Nephron (organoid): ENCODE measurements around the gene E4F1.

ENCODE experiments used
- H3K27ac Mint-ChIP-seq, 3 experiments: 2 replicates each; pipeline ENCODE4 v1.8.0; 2020; ENCODE audit warnings: mixed read lengths in 3 of 3, mild to moderate bottlenecking in 2 of 3, moderate library complexity in 1 of 3
- H3K27me3 Mint-ChIP-seq: 2 replicates; pipeline ENCODE4 v1.8.0; 2021; ENCODE audit warnings: low read depth, mild to moderate bottlenecking, moderate library complexity, mixed read lengths
- H3K36me3 Mint-ChIP-seq: 2 replicates; pipeline ENCODE4 v1.8.0; 2020; ENCODE audit warnings: low read depth, mixed read lengths
- H3K4me1 Mint-ChIP-seq: 2 replicates; pipeline ENCODE4 v1.8.0; 2020; ENCODE audit warnings: mixed read lengths
- H3K4me3 Mint-ChIP-seq, 3 experiments: 2 replicates each; pipeline ENCODE4 v1.8.0; 2020; ENCODE audit warnings: mild to moderate bottlenecking in 3 of 3, mixed read lengths in 3 of 3, moderate library complexity in 2 of 3
- H3K9me3 Mint-ChIP-seq: 2 replicates; pipeline ENCODE4 v1.8.0; 2020; ENCODE audit warnings: mixed read lengths
- TF ChIP-seq, protein P1 (sequence below), 3 experiments: fragments of 200-600 bp; sonication (generic); IDR thresholded peaks; one replicate each; pipeline ENCODE4 v1.5.0; 2021; ENCODE audit warnings: antibody characterized with exemption in 3 of 3; ENCODE audit not compliant: unreplicated experiment in 3 of 3

Gene E4F1

DNA sequence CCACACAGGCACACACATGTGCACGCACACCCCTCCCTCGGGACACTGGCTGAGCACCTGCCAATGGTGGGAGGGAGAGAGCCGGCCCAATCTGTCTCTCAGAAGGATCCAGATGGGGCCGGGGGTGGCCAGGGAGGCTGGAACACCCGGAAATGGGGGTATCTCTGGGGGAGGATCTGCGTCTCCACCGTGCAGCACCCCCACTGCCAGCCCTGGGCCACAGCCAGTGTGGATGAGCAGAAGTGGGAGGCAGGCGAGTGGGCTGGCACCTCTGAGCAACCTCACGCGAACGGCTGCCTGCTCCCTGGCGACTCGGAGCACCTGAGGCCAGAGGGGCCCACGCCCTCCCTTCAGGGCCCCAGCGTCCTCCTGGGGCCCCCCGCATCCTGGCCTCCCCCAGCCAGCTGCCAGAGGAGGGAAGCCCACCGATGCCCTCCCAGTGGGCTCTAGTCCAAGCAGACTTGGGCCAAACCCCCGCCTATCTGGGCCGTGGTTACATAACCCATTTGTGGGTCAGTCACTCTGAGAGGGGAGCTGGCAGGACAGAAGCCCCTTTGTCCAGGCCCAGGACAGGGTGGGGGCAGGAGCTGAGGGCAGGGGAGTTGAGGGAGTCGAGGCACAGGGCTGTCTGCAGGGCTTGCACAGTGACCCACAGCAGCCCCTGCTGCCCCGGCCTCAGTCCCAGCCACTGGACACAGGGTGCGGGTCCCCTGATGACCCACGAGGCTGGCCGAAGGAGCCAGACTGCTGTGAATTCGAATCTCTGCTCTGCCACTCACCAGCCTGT is 32.5 kb upstream of the E4F1 start:
- Mint-ChIP-seq H3K27me3 (peaks cover 4% of the 10 kb centered on the region), H3K36me3 (no peaks in the 10 kb centered on the region), H3K4me3 (no peak overlapping the region), H3K4me1 (peaks cover 6% of the 10 kb centered on the region), H3K9me3 (no peaks in the 10 kb centered on the region), H3K27ac (no peak overlapping the region)
- TF ChIP-seq, protein P1, sequence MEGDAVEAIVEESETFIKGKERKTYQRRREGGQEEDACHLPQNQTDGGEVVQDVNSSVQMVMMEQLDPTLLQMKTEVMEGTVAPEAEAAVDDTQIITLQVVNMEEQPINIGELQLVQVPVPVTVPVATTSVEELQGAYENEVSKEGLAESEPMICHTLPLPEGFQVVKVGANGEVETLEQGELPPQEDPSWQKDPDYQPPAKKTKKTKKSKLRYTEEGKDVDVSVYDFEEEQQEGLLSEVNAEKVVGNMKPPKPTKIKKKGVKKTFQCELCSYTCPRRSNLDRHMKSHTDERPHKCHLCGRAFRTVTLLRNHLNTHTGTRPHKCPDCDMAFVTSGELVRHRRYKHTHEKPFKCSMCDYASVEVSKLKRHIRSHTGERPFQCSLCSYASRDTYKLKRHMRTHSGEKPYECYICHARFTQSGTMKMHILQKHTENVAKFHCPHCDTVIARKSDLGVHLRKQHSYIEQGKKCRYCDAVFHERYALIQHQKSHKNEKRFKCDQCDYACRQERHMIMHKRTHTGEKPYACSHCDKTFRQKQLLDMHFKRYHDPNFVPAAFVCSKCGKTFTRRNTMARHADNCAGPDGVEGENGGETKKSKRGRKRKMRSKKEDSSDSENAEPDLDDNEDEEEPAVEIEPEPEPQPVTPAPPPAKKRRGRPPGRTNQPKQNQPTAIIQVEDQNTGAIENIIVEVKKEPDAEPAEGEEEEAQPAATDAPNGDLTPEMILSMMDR (IDR thresholded peaks at IDR 0.05; ENCODE audit: unreplicated experiment in 3 of 3) = no peak

DNA sequence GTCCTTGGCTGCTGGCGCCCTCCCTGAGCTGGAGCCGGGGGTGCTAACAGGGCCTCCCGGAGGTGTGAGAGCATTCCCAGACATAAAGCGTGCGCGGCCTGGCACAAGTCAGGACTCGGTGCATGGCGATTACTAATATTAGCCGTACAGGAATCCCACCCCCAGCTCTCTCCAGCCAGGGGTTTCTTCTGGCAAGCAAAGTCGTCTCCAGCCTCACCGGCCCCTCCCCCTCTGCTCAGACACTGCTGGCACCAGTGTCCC is 32.0 kb upstream of the E4F1 start:
- Mint-ChIP-seq H3K4me3 (no peak overlapping the region), H3K27me3 (peaks cover 4% of the 10 kb centered on the region), H3K36me3 (no peaks in the 10 kb centered on the region), H3K27ac (no peak overlapping the region), H3K4me1 (peaks cover 6% of the 10 kb centered on the region), H3K9me3 (no peaks in the 10 kb centered on the region)
- TF ChIP-seq, protein P1 (IDR thresholded peaks at IDR 0.05; ENCODE audit: unreplicated experiment in 3 of 3) = no peak

DNA sequence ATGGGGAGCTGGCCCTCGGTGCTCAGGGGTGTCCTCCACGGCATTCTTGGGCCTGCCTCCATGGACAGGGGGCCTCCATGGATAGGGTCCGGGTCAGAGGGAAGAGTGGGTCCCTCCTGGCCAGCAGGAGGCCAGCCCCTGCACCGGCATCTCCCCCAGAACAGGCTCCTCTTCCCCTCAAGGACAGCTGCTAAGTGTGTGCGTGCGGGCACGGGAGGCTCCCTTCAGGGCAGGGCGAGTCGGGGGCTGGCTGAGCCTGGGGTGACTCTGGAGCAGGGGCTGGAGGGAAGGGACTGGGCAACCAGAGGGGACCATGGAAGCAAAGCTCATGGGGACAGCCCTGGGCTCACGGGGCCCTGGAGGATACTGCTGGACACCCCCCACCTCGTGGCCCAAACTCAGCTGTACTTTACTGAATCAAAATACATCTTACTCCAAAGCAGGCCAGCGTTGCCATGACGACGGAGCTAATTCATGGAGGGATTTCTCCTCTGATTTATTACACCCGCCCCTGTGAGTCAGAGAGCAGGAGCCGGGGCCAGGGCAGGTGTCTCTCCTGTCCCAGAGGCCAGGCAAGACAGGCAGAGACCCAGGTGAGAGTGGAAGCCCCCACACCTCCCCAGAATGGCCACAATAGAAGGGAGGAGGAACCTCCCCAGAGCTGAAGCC is 29.1 kb upstream of the E4F1 start:
- H3K9me3 Mint-ChIP-seq = no peaks in the 10 kb centered on the region
- peak overlapping the region; percentile 62 to 73 (median 66) for H3K4me3 Mint-ChIP-seq
- TF ChIP-seq, protein P1 (IDR thresholded peaks at IDR 0.05; ENCODE audit: unreplicated experiment in 3 of 3) = no peak
- peaks cover 19% of the 10 kb centered on the region for H3K27me3 Mint-ChIP-seq
- no peaks in the 10 kb centered on the region for H3K36me3 Mint-ChIP-seq
- peaks cover 6% of the 10 kb centered on the region for H3K4me1 Mint-ChIP-seq
- H3K27ac Mint-ChIP-seq = no peak overlapping the region

DNA sequence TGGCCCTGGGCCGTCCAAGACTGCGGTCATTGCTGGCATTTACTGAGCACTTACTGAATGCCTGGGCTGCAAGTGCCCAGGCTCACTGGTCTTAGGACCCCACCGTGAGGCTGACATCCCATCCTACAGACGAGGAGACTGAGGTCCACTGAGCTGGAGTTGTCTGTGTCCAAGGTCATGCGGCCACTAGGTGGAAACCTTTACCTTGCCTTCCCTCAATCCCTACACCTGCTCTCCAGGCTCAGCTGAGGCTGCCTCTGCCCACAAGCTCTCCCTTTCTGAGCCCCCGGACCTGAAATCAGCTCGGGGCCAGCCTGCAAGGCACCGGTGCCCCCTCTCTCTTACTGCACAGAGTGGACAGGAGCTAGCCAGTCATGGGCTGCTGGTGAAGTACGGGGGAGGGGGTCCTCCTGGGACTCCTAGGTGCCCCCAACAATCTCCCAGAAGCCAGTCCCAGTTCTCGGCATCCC is 28.5 kb upstream of the E4F1 start:
- peaks cover 6% of the 10 kb centered on the region for H3K4me1 Mint-ChIP-seq
- H3K9me3 Mint-ChIP-seq = no peaks in the 10 kb centered on the region
- no peak overlapping the region for H3K27ac Mint-ChIP-seq
- TF ChIP-seq, protein P1 (IDR thresholded peaks at IDR 0.05; ENCODE audit: unreplicated experiment in 3 of 3) = peak; percentile 32 to 46 (median 44)
- H3K4me3 Mint-ChIP-seq = peak overlapping the region; percentile 62 to 73 (median 66)
- H3K36me3 Mint-ChIP-seq = no peaks in the 10 kb centered on the region
- peaks cover 21% of the 10 kb centered on the region for H3K27me3 Mint-ChIP-seq

DNA sequence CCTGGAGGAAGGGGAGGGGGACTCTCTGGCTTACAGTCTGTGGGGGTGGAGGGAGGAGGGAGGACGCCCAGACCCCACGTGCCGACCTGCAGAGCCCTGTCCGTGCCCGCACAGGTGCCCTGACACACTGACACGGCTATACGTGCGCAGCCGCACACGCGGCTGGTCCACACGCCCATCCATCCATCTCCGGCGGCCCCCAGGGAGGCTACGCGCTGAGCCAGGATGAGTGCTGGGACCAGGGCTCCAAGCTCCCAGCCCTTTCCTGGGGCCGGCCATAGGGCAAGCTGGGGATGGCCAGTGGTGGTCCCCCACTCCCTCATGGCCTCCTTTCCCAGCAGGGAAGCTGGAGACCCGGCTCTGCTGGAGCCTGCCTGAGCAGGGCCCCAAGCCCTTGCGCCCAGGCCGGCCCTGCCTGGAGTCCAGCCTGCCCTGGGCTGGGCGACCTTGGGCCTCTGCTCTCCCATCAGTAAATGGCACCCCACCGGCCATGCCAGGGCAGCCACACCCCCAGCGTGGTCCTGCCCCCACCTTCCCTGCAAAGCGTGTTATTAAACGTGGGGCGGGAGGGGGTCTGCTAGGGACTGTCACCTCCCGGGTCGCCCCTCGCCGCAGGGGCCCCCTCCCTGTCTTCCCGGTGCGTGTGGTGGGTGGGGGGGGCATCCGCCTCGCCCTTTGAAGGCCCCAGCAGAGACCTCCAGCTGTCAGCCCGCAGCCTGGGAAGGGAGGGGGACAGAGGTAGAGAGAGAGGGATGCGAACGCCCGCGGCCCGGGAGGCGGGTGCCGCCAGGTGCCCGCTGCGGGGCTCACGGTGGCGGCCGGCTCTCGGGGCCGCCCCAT is 27.8 kb upstream of the E4F1 start:
- Mint-ChIP-seq H3K4me3 (peak overlapping the region; percentile 66 to 73 (median 66)), H3K9me3 (no peaks in the 10 kb centered on the region), H3K4me1 (peaks cover 6% of the 10 kb centered on the region), H3K27me3 (peaks cover 27% of the 10 kb centered on the region), H3K36me3 (no peaks in the 10 kb centered on the region), H3K27ac (no peak overlapping the region)
- TF ChIP-seq, protein P1 (IDR thresholded peaks at IDR 0.05; ENCODE audit: unreplicated experiment in 3 of 3) = no peak
